Liver (tissue), 9 donors: ENCODE results near the gene PSMG4. TPM values are rescaled to one million over a fixed set of nuclear protein-coding genes. Genes with fewer than 3 reads are reported as not detected.

ENCODE experiments used
- DNase-seq: peaks from one replicate; pipeline ENCODE4 v3.0.0-alpha.2; 2017; ENCODE audit warnings: low spot score
- H3K27ac ChIP-seq, 2 donors: one replicate each; pipeline ENCODE4 v1.7.0; 2013; ENCODE audit warnings: inconsistent platforms in 2 of 2, low read length in 2 of 2, control low read depth in 1 of 2, low read depth in 1 of 2, mild to moderate bottlenecking in 1 of 2
- H3K27me3 ChIP-seq, 4 donors: one replicate each; pipeline versions ENCODE4 v1.6.1 to v1.7.0; 2013; ENCODE audit warnings: low read length in 3 of 4, inconsistent platforms in 1 of 4, mild to moderate bottlenecking in 1 of 4, moderate library complexity in 1 of 4; ENCODE audit not compliant: control insufficient read depth in 4 of 4, insufficient read depth in 4 of 4
- H3K36me3 ChIP-seq, 4 donors: one replicate each; pipeline versions ENCODE4 v1.6.1 to v1.7.0; 2013; ENCODE audit warnings: low read length in 3 of 4, mild to moderate bottlenecking in 3 of 4, low read depth in 1 of 4, moderate library complexity in 1 of 4; ENCODE audit not compliant: control insufficient read depth in 4 of 4, insufficient read depth in 3 of 4
- H3K4me1 ChIP-seq, 4 donors: one replicate each; pipeline versions ENCODE4 v1.6.1 to v1.7.0; 2013; ENCODE audit warnings: low read length in 3 of 4, mild to moderate bottlenecking in 3 of 4, moderate library complexity in 1 of 4; ENCODE audit not compliant: control insufficient read depth in 4 of 4, insufficient read depth in 4 of 4
- H3K4me3 ChIP-seq, 3 donors: one replicate each; pipeline versions ENCODE4 v1.6.1 to v1.7.0; 2013; ENCODE audit warnings: low read length in 3 of 3, control low read depth in 1 of 3, low read depth in 1 of 3, mild to moderate bottlenecking in 1 of 3
- H3K9ac ChIP-seq, 2 donors: one replicate each; pipeline ENCODE4 v1.7.0; 2013; ENCODE audit warnings: low read length in 2 of 2, mild to moderate bottlenecking in 2 of 2, moderate library complexity in 2 of 2, control low read depth in 1 of 2, low read depth in 1 of 2
- H3K9me3 ChIP-seq, 4 donors: one replicate each; pipeline versions ENCODE4 v1.6.1 to v1.7.0; 2013; ENCODE audit warnings: low read length in 3 of 4; ENCODE audit not compliant: control insufficient read depth in 4 of 4
- ATF3 ChIP-seq: IDR thresholded peaks from 2 replicates; pipeline ENCODE4 v1.6.1; 2016; ENCODE audit warnings: antibody characterized with exemption
- CTCF ChIP-seq: fragments of 150-350 bp; IDR thresholded peaks from 2 replicates; pipeline ENCODE4 v1.5.1; 2017; ENCODE audit warnings: improper control_type of control experiment, low read depth, low read length; ENCODE audit not compliant: missing input control
- EGR1 ChIP-seq, 2 donors: IDR thresholded peaks; 2 replicates each; pipeline ENCODE4 v1.6.1; 2016 to 2018; ENCODE audit warnings: antibody characterized with exemption in 2 of 2, low read depth in 2 of 2
- FOXA1 ChIP-seq: IDR thresholded peaks from 2 replicates; pipeline ENCODE4 v1.6.1; 2016; ENCODE audit warnings: antibody characterized with exemption
- FOXA2 ChIP-seq: IDR thresholded peaks from 2 replicates; pipeline ENCODE4 v1.6.1; 2016; ENCODE audit warnings: antibody characterized with exemption
- GABPA ChIP-seq, 2 donors: IDR thresholded peaks in 1 of 2; conservative IDR thresholded peaks in 1 of 2; 2 replicates each; pipeline ENCODE4 v1.6.1; 2016; ENCODE audit warnings: antibody characterized with exemption in 2 of 2, mild to moderate bottlenecking in 1 of 2, moderate library complexity in 1 of 2
- HNF4A ChIP-seq, 2 donors: conservative IDR thresholded peaks; 2 replicates each; pipeline ENCODE4 v1.6.1; 2016; ENCODE audit warnings: antibody characterized with exemption in 2 of 2, mild to moderate bottlenecking in 2 of 2
- HNF4G ChIP-seq: IDR thresholded peaks from 2 replicates; pipeline ENCODE4 v1.6.1; 2016; ENCODE audit warnings: antibody characterized with exemption
- JUND ChIP-seq, 2 donors: IDR thresholded peaks; 2 replicates each; pipeline ENCODE4 v1.6.1; 2016; ENCODE audit warnings: antibody characterized with exemption in 2 of 2
- NR2F2 ChIP-seq: IDR thresholded peaks from 2 replicates; pipeline ENCODE4 v1.6.1; 2016; ENCODE audit warnings: antibody characterized with exemption
- RAD21 ChIP-seq, 2 donors: IDR thresholded peaks; 2 replicates each; pipeline ENCODE4 v1.6.1; 2016; ENCODE audit warnings: antibody characterized with exemption in 2 of 2, mild to moderate bottlenecking in 2 of 2
- REST ChIP-seq: IDR thresholded peaks from 2 replicates; pipeline ENCODE4 v1.6.1; 2016; ENCODE audit warnings: antibody characterized with exemption, mild to moderate bottlenecking
- RXRA ChIP-seq, 2 donors: IDR thresholded peaks; 2 replicates each; pipeline ENCODE4 v1.6.1; 2017 to 2018; ENCODE audit warnings: antibody characterized with exemption in 2 of 2, mild to moderate bottlenecking in 1 of 2
- SP1 ChIP-seq: IDR thresholded peaks from 2 replicates; pipeline ENCODE4 v1.6.1; 2018; ENCODE audit warnings: antibody characterized with exemption, mild to moderate bottlenecking
- TAF1 ChIP-seq: conservative IDR thresholded peaks from 2 replicates; pipeline ENCODE4 v1.6.1; 2016; ENCODE audit warnings: antibody characterized with exemption, mild to moderate bottlenecking
- YY1 ChIP-seq: IDR thresholded peaks from 2 replicates; pipeline ENCODE4 v1.6.1; 2016; ENCODE audit warnings: antibody characterized with exemption, mild to moderate bottlenecking
- WGBS: extraction: QIAGEN DNeasy Blood & Tissue Kit; methylation state at CpG from one replicate; pipeline ENCODE4 v1.1.7; 2013; 5-methylcytosine and 5-hydroxymethylcytosine counted together
- polyA plus RNA-seq, 2 donors: library from polyadenylated mRNA; stranded (reverse) in 1 of 2; unstranded in 1 of 2; fragments of 200-250 nt in 1 of 2; fragments of >200 nt in 1 of 2; fragmentation: Nextera tagmentation in 1 of 2; extraction: Ambion mirVana in 1 of 2; gene quantifications; one replicate each; pipeline versions ENCODE4 v1.2.1 to v1.2.3, GENCODE V29; 2013 to 2015
- total RNA-seq, 2 donors: library from RNA; depleted of rRNA; stranded (reverse); fragments of >200 nt; gene quantifications; one replicate each; pipeline ENCODE4 v1.2.3, GENCODE V29; 2014
- TF ChIP-seq, protein P1 (sequence below): IDR thresholded peaks from 2 replicates; pipeline ENCODE4 v1.6.1; 2016; ENCODE audit warnings: antibody characterized with exemption
- TF ChIP-seq, protein P2 (sequence below): IDR thresholded peaks from 2 replicates; pipeline ENCODE4 v1.6.1; 2016; ENCODE audit warnings: antibody characterized with exemption
- donor health status: healthy.
- donor health status: healthy.
- donor health status: healthy.
- donor health status: healthy.
- donor health status: healthy.

Gene PSMG4
- total and polyA plus RNA-seq, 4 donors = 10.7 to 28.5 (median 15.1) TPM

- DNase-seq = no peak
- TF ChIP-seq FOXA2 = no peak
- no peak for TF ChIP-seq EGR1 (IDR thresholded peaks at IDR 0.05; ENCODE audit: low read depth in 2 of 2)
- no peak for TF ChIP-seq FOXA1
- TF ChIP-seq HNF4G = no peak
- no peak for TF ChIP-seq JUND (IDR thresholded peaks at IDR 0.05)
- TF ChIP-seq RXRA (IDR thresholded peaks at IDR 0.05) = no peak
- TF ChIP-seq, protein P1, sequence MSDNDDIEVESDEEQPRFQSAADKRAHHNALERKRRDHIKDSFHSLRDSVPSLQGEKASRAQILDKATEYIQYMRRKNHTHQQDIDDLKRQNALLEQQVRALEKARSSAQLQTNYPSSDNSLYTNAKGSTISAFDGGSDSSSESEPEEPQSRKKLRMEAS = no peak
- TF ChIP-seq SP1 = no peak
- TF ChIP-seq ATF3 = no peak
- no peak for TF ChIP-seq RAD21 (IDR thresholded peaks at IDR 0.05)
- no peak for TF ChIP-seq REST
- TF ChIP-seq, protein P2, sequence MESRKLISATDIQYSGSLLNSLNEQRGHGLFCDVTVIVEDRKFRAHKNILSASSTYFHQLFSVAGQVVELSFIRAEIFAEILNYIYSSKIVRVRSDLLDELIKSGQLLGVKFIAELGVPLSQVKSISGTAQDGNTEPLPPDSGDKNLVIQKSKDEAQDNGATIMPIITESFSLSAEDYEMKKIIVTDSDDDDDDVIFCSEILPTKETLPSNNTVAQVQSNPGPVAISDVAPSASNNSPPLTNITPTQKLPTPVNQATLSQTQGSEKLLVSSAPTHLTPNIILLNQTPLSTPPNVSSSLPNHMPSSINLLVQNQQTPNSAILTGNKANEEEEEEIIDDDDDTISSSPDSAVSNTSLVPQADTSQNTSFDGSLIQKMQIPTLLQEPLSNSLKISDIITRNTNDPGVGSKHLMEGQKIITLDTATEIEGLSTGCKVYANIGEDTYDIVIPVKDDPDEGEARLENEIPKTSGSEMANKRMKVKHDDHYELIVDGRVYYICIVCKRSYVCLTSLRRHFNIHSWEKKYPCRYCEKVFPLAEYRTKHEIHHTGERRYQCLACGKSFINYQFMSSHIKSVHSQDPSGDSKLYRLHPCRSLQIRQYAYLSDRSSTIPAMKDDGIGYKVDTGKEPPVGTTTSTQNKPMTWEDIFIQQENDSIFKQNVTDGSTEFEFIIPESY = no peak
- no peak for TF ChIP-seq HNF4A (conservative IDR thresholded peaks at IDR 0.05)
- TF ChIP-seq YY1 = no peak
- no peak for TF ChIP-seq NR2F2
- TF ChIP-seq GABPA (IDR thresholded peaks at IDR 0.05 in 1 of 2, conservative IDR thresholded peaks at IDR 0.05 in 1 of 2) = no peak
- TF ChIP-seq TAF1 = no peak
- H3K27ac ChIP-seq = no peak overlapping the region
- 91% methylated on average over 4 of the region's 4 CpGs for WGBS
- H3K27me3 ChIP-seq = no peaks in the 10 kb centered on the region
- peaks cover 0 to 5% (median 3%) of the 10 kb centered on the region in 4 donors for H3K4me1 ChIP-seq
- H3K9ac ChIP-seq = no peak overlapping the region
- no peaks in the 10 kb centered on the region for H3K36me3 ChIP-seq
- peaks cover 0 to 6% (median 0%) of the 10 kb centered on the region in 4 donors for H3K9me3 ChIP-seq
- H3K4me3 ChIP-seq = no peak overlapping the region
These were observed 16.0 kb upstream of the PSMG4 start for GRCh38 chr6:3242768-3243167.

DNA sequence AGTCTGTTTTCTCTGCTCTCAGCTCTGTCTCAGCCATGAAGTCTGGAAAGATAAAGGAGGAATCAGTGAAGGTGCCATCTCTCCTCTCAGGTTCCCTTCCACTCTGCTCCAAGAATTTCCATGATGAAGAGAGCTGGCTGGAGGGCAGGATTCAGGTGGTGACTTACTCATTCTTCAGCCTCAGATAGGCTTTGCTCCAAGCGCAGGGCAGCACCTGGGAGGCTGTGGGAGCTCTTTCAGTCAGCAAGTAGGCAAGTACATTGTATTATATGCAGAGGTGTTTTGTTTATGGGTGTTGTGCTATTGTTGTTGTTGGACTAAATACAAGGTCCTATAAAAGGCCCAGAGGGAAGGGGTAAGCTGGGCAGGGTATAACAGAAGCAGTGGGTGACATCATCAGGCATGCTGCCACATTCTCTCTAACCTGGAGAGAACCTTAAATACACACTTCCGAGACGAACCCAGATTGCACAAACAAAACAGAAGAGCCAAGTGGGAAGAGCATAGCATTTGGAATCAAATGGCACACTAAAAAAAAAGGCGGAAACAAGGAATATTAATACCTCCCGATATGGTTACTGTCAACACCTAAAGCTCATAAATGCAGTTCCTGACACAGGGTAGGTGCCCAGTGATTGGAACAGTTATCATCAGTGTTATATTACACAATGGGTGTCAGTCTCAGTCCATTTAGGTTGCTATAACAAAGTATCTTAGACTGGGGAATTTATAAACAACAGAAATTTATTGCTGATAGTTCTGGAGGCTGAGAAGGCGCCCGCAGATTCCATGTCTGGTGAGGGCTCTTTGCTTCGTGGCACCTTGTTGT is 14.5 kb upstream of the PSMG4 start:
- 80% methylated on average over 8 of the region's 8 CpGs for WGBS
- H3K9me3 ChIP-seq = peaks cover 0 to 6% (median 0%) of the 10 kb centered on the region in 4 donors
- peaks cover 0 to 5% (median 3%) of the 10 kb centered on the region in 4 donors for H3K4me1 ChIP-seq
- no peak overlapping the region for H3K27ac ChIP-seq
- DNase-seq = no peak
- no peak overlapping the region for H3K4me3 ChIP-seq
- H3K36me3 ChIP-seq = no peaks in the 10 kb centered on the region
- H3K9ac ChIP-seq = no peak overlapping the region
- H3K27me3 ChIP-seq = no peaks in the 10 kb centered on the region
- peak in 1 of 2 donors; percentile 28 for TF ChIP-seq HNF4A (conservative IDR thresholded peaks at IDR 0.05)
- TF ChIP-seq FOXA1 = no peak
- TF ChIP-seq ATF3 = peak; percentile 50
- no peak for TF ChIP-seq REST
- TF ChIP-seq JUND (IDR thresholded peaks at IDR 0.05) = peak; percentile 14 to 48
- TF ChIP-seq FOXA2 = no peak
- no peak for TF ChIP-seq CTCF
- TF ChIP-seq SP1 = no peak
- TF ChIP-seq NR2F2 = no peak
